ENCODE results near the gene PSMA6.
"Not testable (repeated sequence)": the region's sequence is repeated elsewhere in the genome, so short reads cannot be mapped to it uniquely, and the experiment has no call there.

PSMA6 gene

DNA sequence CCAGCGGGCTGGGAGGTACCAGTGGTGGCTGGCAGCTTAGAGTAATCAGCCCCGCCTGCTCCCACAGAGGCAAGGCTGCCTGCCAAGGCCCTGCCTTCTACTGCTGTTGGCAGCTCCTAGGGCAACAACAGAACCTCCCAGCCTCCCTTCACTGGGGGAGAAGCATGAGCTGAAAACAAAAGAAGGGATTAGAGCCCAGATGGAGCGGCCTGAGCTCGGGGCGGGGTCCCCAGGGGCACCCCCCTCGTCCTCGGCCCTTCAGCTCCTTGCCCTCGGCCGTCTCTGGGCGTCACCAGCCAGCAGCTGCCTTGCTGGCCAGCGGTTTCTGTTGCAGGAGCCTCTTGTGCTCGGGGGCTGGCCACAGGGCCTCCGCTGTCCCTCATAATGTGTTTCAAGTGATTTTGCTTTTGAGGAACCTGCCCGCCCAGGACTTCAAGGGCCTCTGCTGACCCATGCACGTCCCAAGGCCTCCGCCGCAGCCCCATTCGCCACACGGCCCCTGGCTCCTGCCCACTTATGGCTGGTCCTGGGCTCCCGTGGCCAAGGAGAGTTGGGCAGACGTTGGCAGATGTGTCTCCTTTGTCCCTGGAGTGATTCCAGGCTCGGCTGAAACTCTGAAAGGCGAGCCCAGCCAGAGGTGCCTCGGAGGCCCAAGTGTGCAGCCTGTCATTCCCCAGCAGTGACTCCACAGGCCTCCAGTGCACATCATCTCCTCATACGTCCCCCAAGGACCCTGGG, 49.7 kb downstream of the PSMA6 start:
- in situ Hi-C loops (cut with MboI; ENCODE audit: low sequenced_read_pairs): no loop called here

DNA sequence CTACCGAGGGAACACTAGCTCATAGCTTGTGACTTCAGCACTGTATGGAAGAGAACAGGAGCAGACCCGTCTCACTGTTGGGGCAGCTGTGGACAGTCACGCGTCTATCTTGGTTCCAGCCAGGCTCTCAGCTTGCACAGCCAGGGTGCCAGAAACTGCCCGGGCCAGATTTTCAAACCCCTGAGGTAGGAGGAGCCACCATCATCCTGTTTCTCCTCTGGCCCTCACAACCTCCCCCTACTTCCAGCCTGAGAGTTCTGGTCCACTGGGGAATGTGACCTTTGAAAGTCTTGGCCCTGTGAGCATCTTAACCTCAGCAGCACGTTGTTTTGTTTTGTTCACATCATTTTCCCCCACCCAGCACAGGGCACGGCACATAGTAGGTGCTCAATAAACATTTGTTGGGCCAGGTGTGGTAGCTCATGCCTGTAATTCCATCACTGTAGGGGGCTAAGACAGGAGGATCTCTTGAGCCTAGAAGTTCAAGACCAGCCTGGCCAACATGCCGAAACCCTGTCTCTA, 50.4 kb downstream of the PSMA6 start:
- in situ Hi-C loops (cut with MboI; ENCODE audit: low sequenced_read_pairs): no loop called here

DNA sequence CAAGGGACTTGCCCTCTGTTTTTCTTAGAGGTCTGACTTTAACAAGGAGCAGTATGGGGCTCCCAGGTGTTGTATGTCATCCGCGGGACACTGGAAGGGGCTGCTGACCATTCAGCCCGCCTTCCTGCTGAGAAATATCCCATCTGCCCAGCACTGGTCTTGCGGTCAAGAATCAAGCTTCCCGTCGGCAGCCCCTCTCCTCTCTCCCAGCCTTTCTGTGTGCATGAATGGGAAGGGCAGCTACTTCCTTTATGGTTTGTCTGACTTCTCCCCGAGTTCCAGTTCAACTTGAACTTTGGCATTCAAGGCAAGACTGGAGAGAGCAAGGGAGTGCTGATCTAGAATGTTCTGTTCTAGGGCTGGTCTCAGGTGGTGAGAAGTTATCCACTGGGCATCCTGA, 51.5 kb downstream of the PSMA6 start:
- in situ Hi-C loops (cut with MboI; ENCODE audit: low sequenced_read_pairs): no loop called here

DNA sequence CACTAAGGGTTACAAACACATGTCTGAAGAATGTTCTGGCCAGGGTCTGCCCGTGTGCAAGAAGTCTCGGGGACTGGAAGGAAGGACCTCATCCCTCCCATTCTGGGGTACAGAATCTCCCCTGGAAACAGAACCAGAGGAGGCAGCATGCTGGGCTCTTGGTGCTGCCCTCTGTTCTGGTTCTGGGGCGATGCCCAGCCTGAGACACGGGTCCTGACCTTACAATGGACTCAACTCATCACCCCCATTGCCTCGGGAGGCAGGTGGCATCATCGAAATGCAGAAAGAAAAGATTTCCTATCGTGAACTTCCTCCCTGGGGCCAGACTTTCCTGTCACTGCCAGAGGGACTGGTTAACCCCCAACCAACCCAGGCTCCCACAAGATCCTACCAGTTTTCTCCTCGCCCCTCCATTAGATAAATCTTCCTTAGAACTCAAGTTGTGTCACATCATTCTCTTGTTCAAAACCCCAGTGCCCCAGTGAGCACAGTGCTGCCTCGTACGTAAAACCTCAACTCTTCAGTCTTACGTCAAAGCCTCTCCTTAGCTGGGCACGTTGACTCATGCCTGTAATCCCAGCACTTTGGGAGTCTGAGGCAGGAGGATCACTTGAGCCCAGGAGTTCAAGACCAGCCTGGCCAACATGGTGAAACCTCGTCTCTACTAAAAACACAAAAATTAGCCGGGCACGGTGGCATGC, 52.1 kb downstream of the PSMA6 start:
- in situ Hi-C loops (cut with MboI; ENCODE audit: low sequenced_read_pairs): no loop called here

DNA sequence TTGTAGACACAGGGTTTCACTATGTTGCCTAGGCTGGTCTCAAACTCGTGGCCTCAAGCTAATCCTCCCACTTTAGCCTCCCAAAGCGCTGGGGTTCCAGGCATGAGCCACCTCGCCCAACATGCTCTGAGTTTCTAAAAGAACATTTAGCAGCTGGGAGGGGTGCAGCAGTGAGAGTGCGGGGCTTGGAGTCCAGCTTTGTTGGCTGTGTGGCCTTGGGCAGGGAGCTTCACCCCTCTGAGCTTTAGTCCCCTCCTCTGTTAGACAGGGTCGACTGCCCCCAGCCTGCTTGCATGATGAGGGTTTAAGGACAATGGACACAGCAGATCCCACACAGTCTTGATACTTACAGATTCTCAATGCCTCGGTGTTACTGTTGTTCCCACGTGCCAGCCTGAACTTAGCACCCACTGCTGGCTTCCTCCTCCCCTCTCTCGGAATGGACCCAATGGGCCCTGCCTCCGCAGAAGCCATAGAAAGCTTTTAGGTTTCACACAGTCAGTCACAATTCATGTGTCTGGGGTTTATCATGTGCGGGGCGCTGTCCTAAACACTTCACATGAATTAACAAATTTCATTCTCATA, 54.6 kb downstream of the PSMA6 start:
- in situ Hi-C loops (cut with MboI; ENCODE audit: low sequenced_read_pairs): no loop called here

DNA sequence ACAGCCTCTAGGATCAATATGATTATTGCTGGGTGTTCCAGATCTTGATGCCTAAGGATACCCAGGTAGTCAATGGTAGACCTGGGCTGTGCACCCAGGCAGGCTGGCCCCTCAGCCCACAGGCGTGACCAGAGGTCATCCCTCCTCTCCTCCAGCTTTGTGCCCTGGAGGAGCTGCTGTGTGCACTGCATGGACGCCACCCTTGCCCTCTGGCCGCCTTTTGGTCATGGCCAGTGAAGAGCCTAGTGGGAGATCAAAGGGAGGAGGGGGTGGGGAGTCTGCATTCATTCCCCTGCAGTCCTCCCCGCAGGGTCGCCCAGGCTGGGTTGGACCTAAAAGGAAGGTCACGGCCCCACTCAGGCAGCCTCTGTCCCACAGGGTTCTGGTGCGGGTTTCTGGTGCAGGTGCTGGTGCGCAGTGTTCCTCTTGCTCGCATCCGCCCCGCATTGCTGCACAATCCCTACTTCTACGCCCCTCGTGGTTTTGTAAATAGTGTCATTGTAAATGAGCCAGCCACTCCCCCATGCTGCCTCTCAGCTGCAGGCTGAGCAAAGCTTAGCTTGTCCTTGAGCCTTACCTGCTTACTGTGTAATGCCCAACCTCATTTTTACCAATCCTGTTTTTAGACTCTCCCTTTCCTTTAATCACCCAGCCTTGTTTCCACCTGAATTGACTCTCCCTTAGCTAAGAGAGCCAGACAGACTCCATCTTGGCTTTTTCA, 55.3 kb downstream of the PSMA6 start:
- in situ Hi-C loops (cut with MboI; ENCODE audit: low sequenced_read_pairs): no loop called here

DNA sequence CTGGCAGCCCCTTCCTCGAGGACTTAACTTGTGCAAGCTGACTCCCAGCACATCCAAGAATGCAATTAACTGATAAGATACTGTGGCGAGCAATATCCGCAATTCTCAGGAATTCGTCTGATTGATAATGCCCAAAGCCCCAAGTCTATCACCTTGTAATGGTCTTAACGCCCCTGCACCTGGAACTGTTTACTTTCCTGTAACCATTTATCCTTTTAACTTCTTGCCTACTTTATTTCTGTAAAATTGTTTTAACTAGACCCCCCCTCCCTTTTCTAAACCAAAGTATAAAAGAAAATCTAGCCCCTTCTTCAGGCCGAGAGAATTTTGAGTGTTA, 55.8 kb downstream of the PSMA6 start:
- in situ Hi-C loops (cut with MboI; ENCODE audit: low sequenced_read_pairs): not testable (repeated sequence)

DNA sequence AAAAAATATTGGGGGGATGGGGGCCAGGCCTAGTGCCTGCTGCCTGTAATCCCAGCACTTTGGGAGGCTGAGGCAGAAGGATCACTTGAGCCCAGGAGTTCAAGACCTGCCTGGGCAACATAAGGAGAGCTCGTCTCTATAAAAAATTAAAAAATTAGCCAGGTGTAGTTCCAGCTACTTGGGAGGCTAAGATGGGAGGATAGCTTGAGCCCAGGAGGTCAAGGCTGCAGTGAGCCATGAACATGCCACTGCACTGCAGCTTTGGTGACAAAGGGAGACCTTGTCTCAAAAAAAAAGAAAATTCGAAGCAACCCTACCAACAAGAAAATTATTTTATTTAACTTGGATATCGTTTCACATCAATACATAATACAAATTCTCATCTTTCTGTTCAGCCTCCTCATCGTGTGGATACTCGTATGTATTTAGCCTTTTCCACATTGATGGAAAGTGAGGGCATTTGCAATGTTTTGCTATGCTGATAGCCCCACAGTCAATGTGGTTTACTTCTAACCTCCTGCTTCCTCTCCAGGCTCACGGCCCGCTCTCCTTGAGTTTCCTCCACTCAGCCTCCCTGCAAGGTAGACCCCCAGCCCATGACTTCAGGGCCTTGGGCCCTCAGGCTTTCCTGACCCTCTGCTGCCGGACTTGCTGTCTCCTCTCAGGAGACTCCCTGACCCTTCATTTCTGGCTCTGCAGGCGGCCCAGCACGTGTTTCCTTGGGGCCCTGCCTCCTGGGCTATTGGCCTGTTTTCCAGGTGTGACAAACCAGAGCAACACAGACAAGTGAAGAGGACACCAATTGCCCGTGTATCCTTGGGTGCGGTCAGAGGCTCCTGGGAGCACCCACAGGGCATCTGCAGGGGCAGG, 57.5 kb downstream of the PSMA6 start:
- in situ Hi-C loops (cut with MboI; ENCODE audit: low sequenced_read_pairs): no loop called here

DNA sequence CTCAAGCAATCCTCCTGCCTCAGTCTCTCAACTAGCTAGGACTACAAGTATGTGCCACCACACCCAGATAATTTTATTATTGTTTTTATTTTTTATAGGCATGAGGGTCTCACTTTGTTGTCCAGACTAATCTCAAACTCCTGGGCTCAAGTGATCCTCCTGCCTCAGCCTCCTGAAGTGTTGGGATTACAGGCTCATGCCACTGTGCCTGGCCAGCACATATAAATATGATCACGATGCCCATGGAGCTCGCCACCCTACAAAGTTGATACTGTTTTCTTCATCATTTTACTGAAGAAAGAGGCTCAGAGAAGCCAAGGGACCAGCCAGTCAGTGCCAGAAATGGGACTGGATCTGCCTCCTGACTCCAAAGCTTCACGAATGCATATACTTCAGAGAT, 59.3 kb downstream of the PSMA6 start:
- in situ Hi-C loops (cut with MboI; ENCODE audit: low sequenced_read_pairs): no loop called here

DNA sequence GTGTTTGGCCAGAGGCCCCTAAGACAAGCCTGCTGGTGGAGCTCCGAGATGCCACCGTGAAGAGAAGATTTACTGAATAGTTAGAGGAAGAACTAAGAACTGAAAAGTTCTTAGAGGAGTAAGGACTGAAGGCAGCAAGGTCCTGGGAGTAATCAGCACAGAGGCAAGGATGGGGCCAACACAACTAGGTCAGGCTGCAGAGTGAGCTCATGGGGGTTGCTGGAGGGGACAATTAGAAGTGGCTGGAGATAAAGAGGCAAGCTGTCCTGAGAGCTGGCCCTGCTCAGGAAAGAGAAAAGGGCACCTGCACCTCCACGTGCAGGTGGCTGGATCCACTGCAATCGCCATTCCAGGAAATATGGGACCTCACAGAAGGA, 59.7 kb downstream of the PSMA6 start:
- in situ Hi-C loops (cut with MboI; ENCODE audit: low sequenced_read_pairs): no loop called here

DNA sequence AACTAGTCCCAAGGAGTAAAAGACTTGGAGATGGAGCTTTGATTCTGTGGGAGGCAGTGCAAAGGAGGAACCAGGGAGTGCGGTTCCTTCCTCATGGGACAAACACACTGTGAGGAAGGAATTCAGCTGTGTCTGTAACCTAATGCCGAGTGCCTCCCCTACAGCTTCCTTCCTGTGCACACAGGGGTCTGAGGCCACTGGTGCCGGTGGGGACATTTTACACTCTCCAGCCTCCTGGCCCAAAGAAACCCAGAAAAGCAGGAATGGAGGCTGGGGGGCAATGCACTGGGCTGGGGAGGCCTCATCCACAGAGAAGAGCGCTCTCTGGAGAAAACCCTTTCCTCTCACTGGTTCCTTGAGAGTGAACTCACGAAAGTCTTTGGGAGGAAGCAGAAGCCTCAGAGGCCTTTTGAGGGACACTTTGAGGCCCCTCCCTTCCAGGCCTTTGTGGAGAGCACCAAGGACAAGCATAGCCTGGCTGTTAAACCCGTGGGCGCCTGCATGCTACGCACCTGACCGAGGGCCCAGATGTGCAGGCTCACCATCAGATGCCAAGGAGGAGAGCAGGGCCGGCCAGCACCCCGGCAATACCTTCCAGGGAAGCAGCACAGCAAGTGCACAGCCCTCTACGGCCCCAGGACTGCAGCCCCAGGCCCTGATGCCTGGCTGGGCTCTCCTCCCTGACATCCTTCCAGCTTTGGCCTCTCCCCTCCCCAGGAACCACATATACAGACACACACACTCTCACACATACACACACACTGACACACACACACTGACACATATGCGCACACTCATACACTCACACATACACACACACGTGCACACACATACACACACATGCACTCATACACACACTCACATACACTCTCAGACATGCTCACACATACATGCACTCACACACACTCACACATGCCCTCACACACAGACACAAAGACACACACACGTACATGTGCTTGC, 60.4 kb downstream of the PSMA6 start:
- in situ Hi-C loops (cut with MboI; ENCODE audit: low sequenced_read_pairs): no loop called here

DNA sequence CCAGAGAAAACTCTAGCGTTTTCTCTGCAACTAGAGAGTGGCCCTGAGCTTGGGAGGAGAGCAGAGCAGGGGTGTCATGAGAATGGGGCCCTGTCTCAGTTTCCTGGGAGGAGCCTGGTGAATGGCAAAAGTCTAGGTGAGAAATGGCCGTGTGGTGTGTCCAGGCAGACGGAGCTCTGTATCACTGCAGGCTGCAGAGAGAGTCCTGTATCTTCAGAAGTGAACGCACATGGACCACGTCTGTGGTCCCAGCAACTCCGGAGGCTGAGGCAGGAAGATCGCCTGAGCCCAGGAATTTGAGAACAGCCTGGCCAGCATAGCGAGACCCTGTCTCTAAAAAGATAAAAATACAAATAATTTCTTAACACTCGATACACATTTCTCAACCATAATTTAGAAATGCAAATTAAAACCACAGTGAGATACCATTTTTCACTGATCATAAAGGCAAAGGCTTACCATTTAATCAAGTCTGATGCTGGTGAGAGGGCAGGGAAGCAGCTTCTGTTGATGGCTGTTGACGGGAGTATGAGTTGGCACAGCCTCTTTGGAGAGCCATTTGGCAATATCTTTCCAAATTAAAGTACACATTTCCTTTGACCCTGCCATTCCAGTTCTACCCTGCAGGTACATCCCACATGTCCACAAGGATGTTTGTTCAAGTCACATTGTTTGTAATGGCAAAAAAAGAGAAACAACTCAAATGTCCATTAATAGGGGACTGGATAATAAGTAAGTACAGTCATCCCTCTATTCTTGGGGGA, 61.4 kb downstream of the PSMA6 start:
- in situ Hi-C loops (cut with MboI; ENCODE audit: low sequenced_read_pairs): no loop called here

DNA sequence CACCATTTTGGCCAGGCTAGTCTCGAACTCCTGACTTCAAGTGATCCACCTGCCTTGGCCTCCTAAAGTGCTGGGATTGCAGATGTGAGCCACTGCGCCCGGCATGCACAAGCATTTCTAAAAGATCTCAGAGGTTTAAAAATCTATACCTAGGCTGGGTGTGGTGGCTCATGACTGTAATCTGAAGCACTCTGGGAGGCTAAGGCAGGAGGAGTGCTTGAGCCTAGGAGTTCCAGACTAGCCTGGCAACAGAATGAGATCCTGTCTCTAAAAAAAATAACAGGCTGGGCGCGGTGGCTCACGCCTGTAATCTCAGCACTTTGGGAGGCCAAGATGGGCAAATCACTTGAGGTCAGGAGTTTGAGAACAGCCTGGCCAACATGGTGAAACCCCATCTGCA, 63.1 kb downstream of the PSMA6 start:
- in situ Hi-C loops (cut with MboI; ENCODE audit: low sequenced_read_pairs): not testable (repeated sequence)

DNA sequence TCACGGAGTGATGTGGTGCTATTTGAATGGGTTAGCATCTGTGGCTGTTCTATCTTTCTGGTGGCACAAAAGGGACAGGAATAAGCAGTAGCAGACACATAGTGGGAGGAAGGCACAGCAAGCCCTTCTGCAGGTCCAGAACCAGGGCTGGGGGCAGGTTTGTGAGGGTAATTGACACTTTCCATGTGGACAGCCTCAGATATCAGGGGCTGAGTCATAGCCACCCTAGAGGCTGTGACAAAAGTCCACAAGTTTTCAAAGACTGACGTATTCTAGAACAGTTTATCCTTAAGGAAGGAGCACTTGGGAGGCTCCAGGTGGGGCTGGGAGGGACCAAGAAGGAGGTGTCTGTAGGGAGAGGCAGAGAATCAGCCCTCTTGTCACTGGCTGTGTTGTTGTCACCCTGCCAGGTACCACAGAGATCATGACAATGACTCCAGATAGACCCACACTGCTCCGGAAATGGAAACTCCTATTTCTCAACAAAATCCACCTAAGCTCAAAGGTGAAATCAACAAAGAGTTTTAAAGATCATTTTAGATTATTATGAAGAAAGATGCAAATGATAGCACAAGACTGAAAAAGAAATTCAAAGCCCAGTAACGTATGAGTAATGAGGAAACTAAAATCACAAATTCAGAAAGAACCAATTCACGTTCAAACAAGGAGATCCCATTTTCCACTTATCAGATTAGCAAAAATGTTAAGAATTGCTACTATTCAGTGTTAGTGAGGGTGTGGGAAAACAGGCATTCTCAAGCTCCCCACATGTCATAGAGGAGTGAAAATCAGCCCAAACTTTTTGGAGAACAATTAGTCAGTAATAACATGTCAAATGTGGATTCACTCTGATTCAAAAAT, 64.0 kb downstream of the PSMA6 start:
- in situ Hi-C loops (cut with MboI; ENCODE audit: low sequenced_read_pairs): no loop called here

DNA sequence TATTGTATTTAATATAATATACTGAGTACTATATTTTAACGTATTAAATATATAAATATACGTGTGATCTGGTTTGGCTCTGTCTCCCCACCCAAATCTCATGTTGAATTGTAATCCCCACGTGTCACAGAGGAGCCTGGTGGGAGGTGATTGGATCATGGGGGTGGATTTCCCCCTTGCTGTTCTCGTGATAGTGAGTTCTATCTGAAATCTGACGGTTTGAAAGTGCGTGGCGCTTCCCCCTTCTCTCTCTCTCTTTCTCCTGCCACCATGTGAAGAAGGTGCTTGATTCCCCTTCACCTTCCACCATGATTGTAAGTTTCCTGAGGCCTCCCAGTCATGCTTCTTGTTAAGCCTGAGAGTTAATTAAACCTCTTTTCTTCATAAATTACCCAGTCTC, 67.5 kb downstream of the PSMA6 start:
- in situ Hi-C loops (cut with MboI; ENCODE audit: low sequenced_read_pairs): not testable (repeated sequence)

DNA sequence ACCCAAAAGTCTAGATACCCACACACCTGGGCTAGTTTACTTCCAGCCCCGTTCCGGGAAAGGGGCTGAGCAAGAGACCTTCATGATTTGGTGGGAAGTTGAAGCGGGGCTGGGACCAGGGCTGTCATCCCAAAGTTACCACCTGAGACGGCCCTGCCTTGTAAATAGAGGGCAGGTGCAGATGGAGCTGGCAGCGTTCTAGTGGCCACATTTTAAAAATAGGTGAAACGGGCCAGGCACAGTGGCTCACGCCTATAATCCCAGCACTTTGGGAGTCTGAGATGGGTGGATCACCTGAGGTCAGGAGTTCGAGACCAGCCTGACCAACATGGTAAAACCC, 68.9 kb downstream of the PSMA6 start:
- in situ Hi-C loops (cut with MboI; ENCODE audit: low sequenced_read_pairs): no loop called here

DNA sequence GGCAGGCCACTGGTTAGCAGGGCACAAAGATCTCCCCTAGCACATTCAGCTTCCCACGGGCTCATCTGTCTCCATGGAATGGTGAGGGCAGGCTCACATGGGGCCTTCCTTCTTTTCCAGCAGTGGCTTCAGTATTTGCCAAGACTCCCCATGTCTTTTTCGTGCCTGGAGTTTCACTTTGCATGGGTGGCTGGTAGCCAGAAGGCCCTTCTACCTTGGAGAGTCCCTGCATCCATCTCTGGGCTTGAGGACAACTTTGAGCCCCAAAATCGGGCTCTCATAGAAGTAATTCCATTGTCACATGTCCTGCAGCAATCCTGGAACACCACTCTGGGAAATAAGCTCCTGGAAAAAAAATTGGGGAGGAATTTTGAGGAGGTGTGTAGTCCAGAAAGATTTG, 70.3 kb downstream of the PSMA6 start:
- in situ Hi-C loops (cut with MboI; ENCODE audit: low sequenced_read_pairs): no loop called here

DNA sequence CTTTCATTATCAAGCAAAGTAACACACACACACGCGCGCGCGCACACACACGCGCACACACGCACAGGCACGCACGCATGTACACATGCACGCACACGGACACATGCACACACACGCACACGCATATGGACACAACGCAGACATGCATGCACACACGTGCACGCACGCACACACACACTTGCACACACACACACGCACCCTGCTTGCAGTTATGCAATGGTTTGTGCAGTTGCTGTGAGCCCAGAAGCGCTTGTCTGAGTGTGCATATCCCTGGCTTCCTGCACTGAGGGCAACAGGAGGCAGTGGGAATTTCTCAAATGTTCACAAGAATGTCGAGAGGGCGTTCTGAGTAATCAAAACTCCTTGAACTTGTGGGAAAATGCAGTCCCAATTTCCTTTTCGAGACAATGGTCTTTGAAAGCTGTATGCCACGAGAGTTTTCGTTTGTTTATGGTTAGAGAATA, 70.8 kb downstream of the PSMA6 start:
- in situ Hi-C loops (cut with MboI; ENCODE audit: low sequenced_read_pairs): no loop called here
